Loucy (cell line): Measurements from ENCODE around the gene DRICH1.

Source experiments
- H2AFZ ChIP-seq: fragments of 200-600 bp; sonication (generic); 2 replicates; pipeline ENCODE4 v1.6.0; 2016; ENCODE audit warnings: antibody characterized with exemption, mild to moderate bottlenecking, low read length, moderate library complexity
- H3F3A ChIP-seq: fragments of 200-600 bp; 2 replicates; pipeline ENCODE4 v1.6.0; 2016; ENCODE audit warnings: antibody characterized with exemption, low read depth, mild to moderate bottlenecking
- H3K27me3 ChIP-seq: fragments of 200-600 bp; sonication (generic); 2 replicates; pipeline ENCODE4 v1.6.1; 2014; ENCODE audit warnings: low read length, mild to moderate bottlenecking; ENCODE audit not compliant: insufficient read depth, poor library complexity, severe bottlenecking
- H3K36me3 ChIP-seq: fragments of 200-600 bp; sonication (generic); 2 replicates; pipeline ENCODE4 v1.6.1; 2016; ENCODE audit warnings: low read length; ENCODE audit not compliant: insufficient read depth
- H3K4me1 ChIP-seq: fragments of 200-600 bp; sonication (generic); 2 replicates; pipeline ENCODE4 v1.5.1; 2014; ENCODE audit warnings: low read length, mild to moderate bottlenecking; ENCODE audit not compliant: insufficient read depth, poor library complexity, severe bottlenecking
- H3K4me2 ChIP-seq: fragments of 200-600 bp; sonication (generic); 2 replicates; pipeline ENCODE4 v1.6.0; 2014; ENCODE audit warnings: antibody characterized with exemption, low read length, low read depth, mild to moderate bottlenecking; ENCODE audit not compliant: poor library complexity, severe bottlenecking
- H3K4me3 ChIP-seq: fragments of 200-600 bp; sonication (generic); 2 replicates; pipeline ENCODE4 v1.5.1; 2014; ENCODE audit warnings: low read length, mild to moderate bottlenecking, mixed read lengths; ENCODE audit not compliant: poor library complexity, severe bottlenecking
- H3K79me2 ChIP-seq: fragments of 200-600 bp; sonication (generic); 2 replicates; pipeline ENCODE4 v1.6.1; 2014; ENCODE audit warnings: low read length; ENCODE audit not compliant: insufficient read depth
- H3K9ac ChIP-seq: fragments of 200-600 bp; sonication (generic); 2 replicates; pipeline ENCODE4 v1.6.0; 2014; ENCODE audit warnings: mild to moderate bottlenecking, low read depth, low read length, moderate library complexity; ENCODE audit not compliant: poor library complexity, severe bottlenecking
- H3K9me2 ChIP-seq: fragments of 200-600 bp; sonication (generic); replicated peaks from 2 replicates; pipeline ENCODE4 v1.6.1; 2016; ENCODE audit warnings: low read depth, low read length, mixed read lengths
- H3K9me3 ChIP-seq: fragments of 200-600 bp; sonication (generic); 2 replicates; pipeline ENCODE4 v1.6.1; 2014; ENCODE audit warnings: mild to moderate bottlenecking, antibody characterized with exemption, low read length, low read depth; ENCODE audit not compliant: insufficient read depth
- H4K20me1 ChIP-seq: fragments of 200-600 bp; sonication (generic); 2 replicates; pipeline ENCODE4 v1.6.0; 2014; ENCODE audit warnings: antibody characterized with exemption, low read length, mild to moderate bottlenecking; ENCODE audit not compliant: insufficient read depth, poor library complexity, severe bottlenecking
- EZH2phosphoT487 ChIP-seq: fragments of 200-600 bp; IDR thresholded peaks from 2 replicates; pipeline ENCODE4 v1.6.1; 2018; ENCODE audit warnings: antibody characterized with exemption, mild to moderate bottlenecking, moderate library complexity, borderline replicate concordance
- TF ChIP-seq, protein P1 (sequence below): fragments of 200-600 bp; sonication (generic); conservative IDR thresholded peaks from 2 replicates; pipeline ENCODE4 v1.5.1; 2014; ENCODE audit warnings: mild to moderate bottlenecking, antibody characterized with exemption, low read length

Gene DRICH1

DNA sequence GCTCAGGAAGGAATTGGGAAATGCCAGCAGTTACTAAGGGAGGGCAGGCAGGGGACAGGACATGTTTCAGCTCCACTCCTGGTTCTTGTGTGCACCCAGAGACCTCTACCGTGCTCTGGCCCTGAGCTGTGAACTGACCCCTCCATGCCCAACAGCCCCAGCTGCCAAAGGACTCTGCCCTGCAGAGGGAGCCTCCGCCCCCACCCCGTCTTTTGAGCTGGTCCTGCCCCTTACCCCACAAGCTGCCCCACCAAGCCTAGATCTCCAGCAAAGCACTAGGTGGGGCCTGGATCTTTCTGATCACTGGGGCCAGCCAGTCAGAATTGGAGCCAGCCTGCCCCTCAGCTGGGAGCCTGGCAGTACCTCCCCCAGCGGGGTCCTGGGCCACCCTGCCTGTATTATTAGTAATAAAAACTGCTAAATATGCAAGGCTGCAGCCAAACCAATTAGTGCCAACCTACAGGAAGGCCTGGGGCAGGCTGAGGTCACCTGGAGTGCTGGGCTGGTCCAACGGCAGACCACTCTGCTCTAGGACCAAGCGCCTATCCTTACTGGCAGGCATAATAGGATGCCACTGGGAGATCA is 23.9 kb upstream of the DRICH1 start:
- TF ChIP-seq EZH2phosphoT487 = no peak
- TF ChIP-seq, protein P1, sequence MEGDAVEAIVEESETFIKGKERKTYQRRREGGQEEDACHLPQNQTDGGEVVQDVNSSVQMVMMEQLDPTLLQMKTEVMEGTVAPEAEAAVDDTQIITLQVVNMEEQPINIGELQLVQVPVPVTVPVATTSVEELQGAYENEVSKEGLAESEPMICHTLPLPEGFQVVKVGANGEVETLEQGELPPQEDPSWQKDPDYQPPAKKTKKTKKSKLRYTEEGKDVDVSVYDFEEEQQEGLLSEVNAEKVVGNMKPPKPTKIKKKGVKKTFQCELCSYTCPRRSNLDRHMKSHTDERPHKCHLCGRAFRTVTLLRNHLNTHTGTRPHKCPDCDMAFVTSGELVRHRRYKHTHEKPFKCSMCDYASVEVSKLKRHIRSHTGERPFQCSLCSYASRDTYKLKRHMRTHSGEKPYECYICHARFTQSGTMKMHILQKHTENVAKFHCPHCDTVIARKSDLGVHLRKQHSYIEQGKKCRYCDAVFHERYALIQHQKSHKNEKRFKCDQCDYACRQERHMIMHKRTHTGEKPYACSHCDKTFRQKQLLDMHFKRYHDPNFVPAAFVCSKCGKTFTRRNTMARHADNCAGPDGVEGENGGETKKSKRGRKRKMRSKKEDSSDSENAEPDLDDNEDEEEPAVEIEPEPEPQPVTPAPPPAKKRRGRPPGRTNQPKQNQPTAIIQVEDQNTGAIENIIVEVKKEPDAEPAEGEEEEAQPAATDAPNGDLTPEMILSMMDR = no peak
- Histone ChIP-seq H3K9me2 (no peaks in the 10 kb centered on the region), H3K4me3 (no peak overlapping the region), H4K20me1 (no peaks in the 10 kb centered on the region), H3K4me2 (no peak overlapping the region), H3K4me1 (no peaks in the 10 kb centered on the region), H3K9ac (no peak overlapping the region), H3K27me3 (no peaks in the 10 kb centered on the region), H3K79me2 (no peaks in the 10 kb centered on the region), H3F3A (no peaks in the 10 kb centered on the region), H3K9me3 (no peaks in the 10 kb centered on the region), H3K36me3 (peaks cover 17% of the 10 kb centered on the region; the same call in 1 of the 2 replicates), H2AFZ (no peak overlapping the region)

GRCh38 chr22:23652711-23653110 is 20.6 kb upstream of the DRICH1 start:
- H3K9ac ChIP-seq = no peak overlapping the region
- no peaks in the 10 kb centered on the region for H3F3A ChIP-seq
- H3K36me3 ChIP-seq = peaks cover 3% of the 10 kb centered on the region; the same call in 1 of the 2 replicates
- H3K9me3 ChIP-seq = no peaks in the 10 kb centered on the region
- no peaks in the 10 kb centered on the region for H3K27me3 ChIP-seq
- H3K4me3 ChIP-seq = no peak overlapping the region
- H3K9me2 ChIP-seq = no peaks in the 10 kb centered on the region
- no peak overlapping the region for H2AFZ ChIP-seq
- TF ChIP-seq EZH2phosphoT487 = no peak
- TF ChIP-seq, protein P1 = no peak
- no peaks in the 10 kb centered on the region for H3K4me1 ChIP-seq
- no peak overlapping the region for H3K4me2 ChIP-seq
- H3K79me2 ChIP-seq = no peaks in the 10 kb centered on the region
- no peaks in the 10 kb centered on the region for H4K20me1 ChIP-seq

DNA sequence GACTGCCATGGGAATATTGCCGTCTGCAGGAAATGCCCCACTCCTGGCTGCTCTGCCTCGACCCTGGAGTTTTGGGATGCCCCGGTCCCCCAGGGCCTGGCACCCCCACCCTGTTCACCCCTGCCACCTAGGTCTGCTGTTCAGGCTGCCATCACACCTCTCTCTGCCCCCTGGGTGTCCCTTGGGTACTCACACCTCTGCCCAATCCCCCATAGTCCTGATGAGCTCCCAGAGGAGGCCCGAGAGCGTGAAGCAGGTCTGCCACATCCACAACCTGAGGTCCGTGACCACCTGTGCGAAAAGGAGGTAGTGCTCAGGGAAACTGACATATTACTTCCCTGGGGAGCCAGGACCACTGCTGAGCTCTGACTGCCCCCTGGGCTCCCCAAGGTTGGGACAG is 20.2 kb upstream of the DRICH1 start:
- TF ChIP-seq EZH2phosphoT487 = no peak
- TF ChIP-seq, protein P1 = no peak

More for the DNA sequence above, 20.2 kb upstream of the DRICH1 start:
- Histone ChIP-seq H3K4me3 (no peak overlapping the region), H3K79me2 (no peaks in the 10 kb centered on the region), H3K9ac (no peak overlapping the region), H3K9me2 (no peaks in the 10 kb centered on the region), H3K27me3 (no peaks in the 10 kb centered on the region), H3K4me2 (no peak overlapping the region), H3F3A (no peaks in the 10 kb centered on the region), H3K36me3 (peaks cover 3% of the 10 kb centered on the region; the same call in 1 of the 2 replicates), H3K9me3 (no peaks in the 10 kb centered on the region), H2AFZ (no peak overlapping the region), H4K20me1 (no peaks in the 10 kb centered on the region), H3K4me1 (no peaks in the 10 kb centered on the region)
